Heart left ventricle (tissue), 13 donors: Measurements from ENCODE around the gene ZNHIT6.

Experiments
- POLR2A ChIP-seq, 2 donors: fragments of 450-650 bp; IDR thresholded peaks; one replicate each; pipeline ENCODE4 v1.6.1; 2017; ENCODE audit warnings: antibody characterized with exemption in 2 of 2, mild to moderate bottlenecking in 2 of 2, moderate library complexity in 2 of 2
- TF ChIP-seq, protein P1 (sequence below), 12 donors: fragments of 200-600 bp; sonication (generic) in 4 of 12; IDR thresholded peaks; one replicate each; pipeline versions ENCODE4 v1.5.0 to v1.8.0; 2018 to 2022; ENCODE audit warnings: antibody characterized with exemption in 12 of 12, mild to moderate bottlenecking in 5 of 12
- donor health status: ischemic (EF 13 %, LVEDD 7.1; RV severe dilation, severe dysfunction).
- donor health status: DM: no; HTN: yes; CAD: no.
- donor health status: DM: no; HTN: no; CAD: no.
- donor health status: ischemic (EF 25% LVEDD 6.9; RV normal size, moderate dysfunction).
- donor health status: ischemic (EF 25% LVEDD 5.7; RV mildly dilated, moderate dysfunction).
- donor health status: ischemic (EF 35%, LVEDD 5.7; RV mildly dilated, moderate dysfunction).
- donor health status: nonischemic (EF 11% LVEDD 7.7; RV severe dilation, severe dysfunction).
- donor health status: DM: yes; HTN: yes; CAD: no.
- donor health status: PGD.
- donor health status: ischemic (EF 29% LVEDD 5.4; RV normal size, mild dysfunction).
- donor health status: nonischemic (EF 23%, LVEDD 6.1; RV moderate dilation, normal function).

DNA sequence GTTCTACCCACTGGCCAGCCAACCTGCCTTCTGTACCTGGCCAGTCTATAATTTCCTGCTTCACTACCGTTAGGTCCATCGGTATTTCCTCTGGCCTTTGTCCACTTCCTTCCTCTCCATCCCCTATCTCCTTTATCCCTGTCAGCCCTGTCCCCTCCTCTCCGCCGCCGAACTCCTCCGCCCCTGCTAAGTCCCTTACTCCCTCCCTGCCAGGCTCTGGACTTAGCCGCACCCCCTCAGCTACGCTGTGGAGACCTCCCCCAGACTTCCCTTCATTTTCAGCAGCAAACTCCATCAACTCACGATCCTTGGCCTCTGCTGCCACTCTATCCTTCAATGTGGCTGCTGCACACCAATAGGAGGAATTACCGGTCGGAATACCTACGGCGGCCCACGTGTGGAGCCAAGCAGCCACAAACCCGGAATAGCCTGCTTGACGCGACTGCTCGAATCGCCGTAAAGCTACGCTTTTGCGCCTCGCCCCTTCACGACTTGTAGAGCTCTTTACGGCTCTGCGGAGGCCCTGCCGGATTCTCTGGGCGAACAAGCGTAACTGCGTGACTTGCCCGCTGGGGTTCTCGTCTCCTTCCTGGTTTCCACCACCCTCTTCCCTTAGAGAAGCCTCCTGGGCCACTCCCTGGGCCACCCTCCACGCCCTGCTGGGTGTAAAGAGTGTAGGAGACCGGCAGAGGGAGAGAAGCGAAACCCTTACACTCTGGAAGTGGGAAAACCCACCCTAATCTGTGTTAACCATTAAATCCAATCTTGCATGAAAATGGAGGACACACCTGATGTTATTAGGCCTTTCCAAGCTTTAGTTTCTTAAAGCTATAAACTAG, at the start of gene ZNHIT6:
- TF ChIP-seq, protein P1, sequence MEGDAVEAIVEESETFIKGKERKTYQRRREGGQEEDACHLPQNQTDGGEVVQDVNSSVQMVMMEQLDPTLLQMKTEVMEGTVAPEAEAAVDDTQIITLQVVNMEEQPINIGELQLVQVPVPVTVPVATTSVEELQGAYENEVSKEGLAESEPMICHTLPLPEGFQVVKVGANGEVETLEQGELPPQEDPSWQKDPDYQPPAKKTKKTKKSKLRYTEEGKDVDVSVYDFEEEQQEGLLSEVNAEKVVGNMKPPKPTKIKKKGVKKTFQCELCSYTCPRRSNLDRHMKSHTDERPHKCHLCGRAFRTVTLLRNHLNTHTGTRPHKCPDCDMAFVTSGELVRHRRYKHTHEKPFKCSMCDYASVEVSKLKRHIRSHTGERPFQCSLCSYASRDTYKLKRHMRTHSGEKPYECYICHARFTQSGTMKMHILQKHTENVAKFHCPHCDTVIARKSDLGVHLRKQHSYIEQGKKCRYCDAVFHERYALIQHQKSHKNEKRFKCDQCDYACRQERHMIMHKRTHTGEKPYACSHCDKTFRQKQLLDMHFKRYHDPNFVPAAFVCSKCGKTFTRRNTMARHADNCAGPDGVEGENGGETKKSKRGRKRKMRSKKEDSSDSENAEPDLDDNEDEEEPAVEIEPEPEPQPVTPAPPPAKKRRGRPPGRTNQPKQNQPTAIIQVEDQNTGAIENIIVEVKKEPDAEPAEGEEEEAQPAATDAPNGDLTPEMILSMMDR (IDR thresholded peaks at IDR 0.05) = peak in 9 of 12 donors; percentile 14 to 50 (median 32)
- peak in 1 of 2 donors; percentile 58 for TF ChIP-seq POLR2A (IDR thresholded peaks at IDR 0.05)
